LoVo (cell line): ENCODE measurements around the gene GRK5.
"Not testable (repeated sequence)": the region's sequence is repeated elsewhere in the genome, so short reads cannot be mapped to it uniquely, and the experiment has no call there.

Experiments
- DNase-seq: peaks from one replicate; pipeline ENCODE4 v3.0.0-alpha.2; 2016; ENCODE audit warnings: low spot score

Gene GRK5

GRCh38 chr10:119207366-119207666 is at the start of gene GRK5:
Gene GRK5, plus strand, starts transcription at chr10:119207571. Its CDS starts 347 bp downstream, at chr10:119207918.
- peak; percentile 93 for DNase-seq

GRCh38 chr10:119159332-119159731 is 48.0 kb upstream of the GRK5 start:
- DNase-seq = no peak

- DNase-seq = no peak
These were observed 45.5 kb upstream of the GRK5 start for GRCh38 chr10:119161680-119162451.

GRCh38 chr10:119162452-119163092 is 44.8 kb upstream of the GRK5 start:
- no peak for DNase-seq

- peak; percentile 83 for DNase-seq
These were observed 41.9 kb upstream of the GRK5 start, which contains the start of gene SFXN4 for GRCh38 chr10:119165171-119166117. Gene SFXN4, minus strand, starts transcription at chr10:119165714. Its CDS starts 67 bp downstream, at chr10:119165647.

GRCh38 chr10:119166118-119166500 is 41.3 kb upstream of the GRK5 start:
- no peak for DNase-seq

GRCh38 chr10:119166564-119166963 is 40.8 kb upstream of the GRK5 start:
- DNase-seq = no peak

GRCh38 chr10:119167041-119167440 is 40.3 kb upstream of the GRK5 start:
- DNase-seq = no peak

GRCh38 chr10:119174109-119174508 is 33.3 kb upstream of the GRK5 start:
- no peak for DNase-seq

- DNase-seq = no peak
These were observed 31.2 kb upstream of the GRK5 start for GRCh38 chr10:119176166-119176565.

GRCh38 chr10:119177708-119178371 is 29.5 kb upstream of the GRK5 start:
- DNase-seq = no peak

- DNase-seq = peak; percentile 92
These were observed 28.8 kb upstream of the GRK5 start, which contains the start of gene PRDX3 for GRCh38 chr10:119178372-119179119. Gene PRDX3, minus strand, starts transcription at chr10:119178812. Its CDS starts 22 bp downstream, at chr10:119178790.

GRCh38 chr10:119180850-119181400 is 26.4 kb upstream of the GRK5 start:
- not testable (repeated sequence) for DNase-seq

GRCh38 chr10:119183664-119184412 is 23.5 kb upstream of the GRK5 start:
- DNase-seq = no peak

GRCh38 chr10:119189811-119190282 is 17.5 kb upstream of the GRK5 start:
- DNase-seq = no peak

GRCh38 chr10:119190353-119190752 is 17.0 kb upstream of the GRK5 start:
- DNase-seq = peak; percentile 49

- no peak for DNase-seq
These were observed 16.2 kb upstream of the GRK5 start for GRCh38 chr10:119190954-119191785.

GRCh38 chr10:119191881-119192280 is 15.5 kb upstream of the GRK5 start:
- no peak for DNase-seq

- no peak for DNase-seq
These were observed 9.4 kb upstream of the GRK5 start for GRCh38 chr10:119197921-119198320.
